GM18519 (cell line): ENCODE measurements around the gene KLHL3.

Source experiments
- ATAC-seq: cut with Tn5 transposase; IDR thresholded peaks from one replicate; pipeline ENCODE4 v1.9.1; 2021; ENCODE audit warnings: mild to moderate bottlenecking, moderate library complexity; ENCODE audit not compliant: unreplicated experiment, low FRiP score

KLHL3 gene

GRCh38 chr5:137710086-137710485 is 25.8 kb downstream of the KLHL3 start:
- ATAC-seq: no peak

DNA sequence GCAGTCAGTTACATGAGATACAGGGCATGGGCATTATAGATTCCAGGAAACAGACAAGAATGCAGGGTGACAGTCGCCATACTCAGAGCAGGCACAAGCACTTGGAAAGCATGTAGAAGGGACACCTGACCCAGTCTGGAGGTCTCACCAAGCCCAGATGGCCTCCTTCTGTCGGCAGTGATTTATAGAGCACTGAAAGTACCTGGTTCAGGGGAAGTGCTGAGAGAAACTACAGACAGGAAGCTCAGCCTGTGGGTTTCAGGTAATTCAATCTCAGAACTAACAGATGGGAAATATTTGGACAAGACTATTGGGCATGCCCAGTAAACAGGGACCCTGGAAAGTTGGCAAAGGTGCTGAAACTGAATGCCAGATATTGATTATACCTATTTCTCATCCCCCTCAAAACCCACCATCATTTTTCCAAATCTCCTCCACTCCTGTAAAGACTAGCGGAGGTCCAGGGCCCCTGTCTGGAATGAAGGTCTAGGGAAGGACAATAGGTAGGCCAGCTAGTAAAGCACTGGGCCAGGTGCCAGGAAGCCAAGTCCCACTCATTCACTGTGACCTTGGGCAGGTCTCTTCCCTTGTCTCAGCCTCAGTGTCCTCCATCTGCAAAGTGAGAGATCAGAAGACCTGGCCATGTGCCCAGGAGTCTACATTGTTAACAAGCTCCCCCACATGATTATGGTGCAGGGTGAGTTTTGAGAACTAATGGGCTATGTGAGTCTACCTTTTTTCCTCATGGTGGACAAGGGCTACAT is 26.9 kb downstream of the KLHL3 start:
- ATAC-seq: no peak

DNA sequence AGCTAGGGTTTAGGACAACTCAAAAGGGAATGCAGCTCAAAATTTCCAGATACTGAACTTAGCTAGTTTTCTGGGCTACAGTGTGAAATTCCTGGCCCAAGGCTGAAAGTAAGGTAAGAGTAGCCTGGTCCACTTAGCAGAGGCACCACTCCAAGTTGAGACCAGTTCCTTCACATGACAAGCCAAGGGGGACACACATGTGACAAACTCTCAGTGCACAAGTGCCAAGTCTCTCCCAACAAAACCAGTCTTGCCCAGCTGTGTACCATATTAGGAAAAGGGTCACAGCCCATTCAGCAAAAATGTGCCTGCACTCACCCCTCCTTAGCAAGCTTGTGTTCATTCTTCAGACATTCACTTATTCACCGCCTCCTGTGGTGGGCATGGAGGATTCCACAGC is 27.8 kb downstream of the KLHL3 start:
- no peak for ATAC-seq

DNA sequence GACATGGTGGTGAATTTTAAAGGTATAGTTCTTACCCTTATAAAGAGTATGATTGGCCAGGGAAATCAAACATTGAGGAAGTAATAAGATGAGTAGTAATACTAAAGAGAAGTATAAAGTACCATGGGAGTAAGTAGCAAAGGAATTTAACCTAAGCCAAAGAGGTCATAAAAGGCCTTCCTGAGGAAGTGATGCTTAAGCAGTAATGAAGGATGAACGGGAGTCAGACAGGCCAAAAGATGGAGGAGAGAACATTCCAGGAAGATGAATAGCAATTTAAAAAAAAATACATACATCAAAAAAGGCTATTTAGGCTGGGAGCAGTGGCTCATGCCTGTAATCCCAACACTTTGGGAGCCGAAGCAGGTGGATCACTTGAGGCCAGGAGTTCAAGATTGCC is 29.0 kb downstream of the KLHL3 start:
- no peak for ATAC-seq

GRCh38 chr5:137705106-137705505 is 30.8 kb downstream of the KLHL3 start:
- ATAC-seq: no peak

GRCh38 chr5:137703565-137703964 is 32.3 kb downstream of the KLHL3 start:
- ATAC-seq: no peak

GRCh38 chr5:137700282-137700680 is 35.6 kb downstream of the KLHL3 start:
- ATAC-seq: no peak

DNA sequence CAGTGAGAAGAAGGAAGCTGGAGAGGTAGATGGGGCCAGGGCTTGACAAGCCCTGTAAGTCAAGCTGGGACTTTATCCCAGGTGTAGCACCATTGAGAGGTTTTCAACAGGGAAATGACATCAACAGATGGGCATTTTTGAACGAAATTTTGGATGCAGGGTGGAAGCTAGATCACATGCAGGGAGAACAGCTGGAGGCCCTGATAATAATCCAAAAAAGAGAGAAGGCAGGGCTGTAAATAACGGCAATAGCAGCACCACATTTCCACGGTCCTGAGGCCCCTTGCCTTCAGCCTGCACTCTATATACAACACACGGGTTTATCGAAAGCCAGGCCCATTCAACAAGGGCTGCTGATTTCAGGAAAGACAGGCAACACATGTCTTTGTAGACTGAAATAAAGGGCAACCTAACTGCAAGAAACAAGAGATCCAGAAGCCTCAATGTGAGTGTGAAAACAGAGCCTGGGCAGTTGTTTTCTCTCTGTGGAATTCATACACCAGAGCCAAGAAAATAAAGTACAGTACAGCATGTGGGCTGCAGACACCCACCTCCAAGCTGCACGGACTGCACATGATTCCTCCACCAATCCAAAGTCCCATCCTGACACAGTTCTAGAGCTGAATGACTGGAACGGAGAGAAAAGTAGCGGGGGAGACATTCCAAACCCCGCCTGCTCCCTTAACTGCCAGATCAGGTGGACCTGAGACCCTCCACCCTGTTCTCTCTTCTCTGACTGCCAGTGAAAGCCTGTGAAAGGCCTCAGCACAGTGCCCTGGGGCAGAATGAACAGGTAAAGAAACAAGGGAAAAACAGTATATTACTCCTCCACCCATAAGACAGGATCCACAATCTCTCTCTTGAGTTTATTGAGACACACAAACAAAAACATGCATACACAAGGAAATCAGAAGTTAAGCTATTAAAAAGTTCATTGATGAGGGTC is 36.3 kb downstream of the KLHL3 start:
- ATAC-seq: no peak

- ATAC-seq: no peak
Observed at GRCh38 chr5:137696481-137696880, 39.4 kb downstream of the KLHL3 start.

GRCh38 chr5:137695651-137696428 is 40.0 kb downstream of the KLHL3 start:
- no peak for ATAC-seq

DNA sequence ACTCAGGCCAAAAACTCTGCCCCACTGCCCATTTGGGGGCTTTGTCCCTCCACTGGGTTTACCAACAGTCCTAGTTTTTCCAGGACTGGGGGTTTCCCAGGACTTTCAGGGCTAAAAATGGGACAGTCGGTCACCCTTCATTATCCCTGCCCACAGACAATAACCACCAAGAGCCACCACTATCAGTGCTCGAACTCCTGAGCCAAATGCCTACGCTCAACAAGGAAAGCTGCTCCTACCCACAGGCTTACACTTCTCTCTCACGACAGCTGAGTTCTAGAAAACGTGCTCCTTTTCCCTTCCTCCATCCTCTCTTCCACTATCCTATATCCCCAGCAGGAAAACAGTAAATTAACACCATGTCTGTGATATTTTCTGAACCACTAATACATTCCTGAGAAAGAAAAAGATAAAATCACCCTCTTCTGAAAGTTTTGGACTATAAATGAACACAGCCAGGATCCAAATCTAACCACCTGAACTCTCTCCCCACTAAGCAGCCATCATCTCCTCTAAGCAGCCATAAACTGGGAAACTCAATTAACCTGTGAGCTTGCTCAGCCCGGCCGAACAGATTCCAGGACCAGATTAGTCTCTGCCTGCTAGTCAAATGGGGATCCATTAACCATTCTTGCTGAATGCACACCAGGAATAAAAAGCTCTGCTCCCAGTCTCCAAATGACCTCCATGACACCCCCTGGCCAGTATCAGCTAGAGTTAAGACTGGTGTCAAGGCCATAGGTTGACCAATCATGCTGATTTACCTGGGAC is 41.8 kb downstream of the KLHL3 start:
- no peak for ATAC-seq

DNA sequence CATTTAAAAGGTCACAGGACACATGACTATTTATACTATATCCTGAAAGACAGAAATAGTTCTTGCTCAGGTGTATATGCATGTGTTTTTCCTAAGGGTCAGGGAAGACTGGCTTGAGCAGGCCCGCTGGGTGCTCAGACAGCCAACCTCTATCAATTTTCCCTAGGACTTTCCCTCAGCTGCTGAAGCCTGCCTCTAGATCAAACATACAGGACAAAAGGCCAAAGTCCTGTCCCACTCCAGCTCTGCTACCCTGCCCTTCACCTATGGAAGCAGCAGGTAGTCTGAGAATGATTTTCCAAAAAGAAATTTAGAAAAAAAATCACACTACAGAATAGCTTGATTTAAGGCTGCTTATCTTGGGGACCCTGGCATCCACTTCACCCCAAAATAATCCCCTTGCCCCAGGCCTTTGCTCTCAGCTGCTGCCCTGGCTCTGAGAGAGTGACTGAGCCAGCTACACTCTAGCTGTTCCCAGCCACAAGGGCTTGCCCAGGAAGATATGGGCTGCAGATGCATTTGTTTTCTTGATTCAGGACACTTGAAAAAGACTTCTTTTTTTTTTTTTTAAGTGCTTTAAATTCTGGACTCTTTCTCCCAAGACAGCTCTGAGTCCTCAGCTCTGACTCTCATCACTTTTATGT is 42.5 kb downstream of the KLHL3 start:
- no peak for ATAC-seq

- no peak for ATAC-seq
Observed at GRCh38 chr5:137689306-137689705, 46.6 kb downstream of the KLHL3 start.

DNA sequence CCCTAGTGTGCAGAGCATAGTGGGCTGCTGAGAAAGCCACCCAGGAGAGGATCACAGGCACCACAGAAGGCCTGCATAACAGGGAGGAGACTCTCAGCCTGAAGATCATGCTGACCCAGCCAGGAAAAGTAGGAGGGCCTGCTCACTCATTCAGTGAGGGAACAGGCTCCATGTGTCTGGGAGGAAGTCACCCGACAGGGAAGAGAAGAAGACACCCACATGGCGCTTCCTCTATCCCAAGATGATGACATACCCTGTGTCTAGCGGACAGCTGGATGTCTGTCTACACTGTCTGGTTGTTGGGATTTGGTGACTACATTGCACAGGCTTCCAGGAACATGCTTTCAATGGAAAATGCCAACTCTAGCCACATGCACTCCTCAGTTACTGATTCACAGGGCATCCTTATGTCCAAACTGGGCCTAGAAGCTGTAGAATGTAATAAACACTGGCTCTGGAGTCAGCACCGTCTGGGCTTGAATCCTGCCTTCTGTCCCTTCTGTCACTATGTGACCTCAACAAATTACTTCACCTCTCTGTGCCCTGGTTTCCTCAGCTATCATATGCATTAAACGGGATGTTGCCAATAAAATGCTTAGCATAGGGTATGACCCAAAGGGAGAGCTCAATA is 47.6 kb downstream of the KLHL3 start:
- ATAC-seq: no peak

- no peak for ATAC-seq
Observed at GRCh38 chr5:137684761-137685160, 51.1 kb downstream of the KLHL3 start.

DNA sequence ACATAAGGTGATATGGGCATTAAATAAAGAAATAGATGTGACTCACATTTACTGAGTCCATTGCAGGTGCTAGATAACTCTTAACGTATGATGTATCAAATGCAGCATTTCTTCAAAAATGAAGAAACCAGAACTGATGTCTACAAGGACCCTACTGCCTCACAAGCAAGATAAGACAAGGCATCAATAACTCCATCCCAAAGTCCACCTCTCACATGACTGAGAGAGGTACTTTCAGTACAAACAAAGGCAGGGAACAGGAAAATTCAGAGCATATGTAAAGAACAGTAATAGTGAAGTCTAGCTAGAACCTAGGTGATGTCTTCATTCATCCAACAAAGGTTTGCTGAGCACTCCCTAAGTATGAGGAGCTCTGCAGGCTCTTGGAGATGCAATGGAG is 54.7 kb downstream of the KLHL3 start:
- no peak for ATAC-seq

GRCh38 chr5:137679910-137680309 is 56.0 kb downstream of the KLHL3 start:
- ATAC-seq: no peak

DNA sequence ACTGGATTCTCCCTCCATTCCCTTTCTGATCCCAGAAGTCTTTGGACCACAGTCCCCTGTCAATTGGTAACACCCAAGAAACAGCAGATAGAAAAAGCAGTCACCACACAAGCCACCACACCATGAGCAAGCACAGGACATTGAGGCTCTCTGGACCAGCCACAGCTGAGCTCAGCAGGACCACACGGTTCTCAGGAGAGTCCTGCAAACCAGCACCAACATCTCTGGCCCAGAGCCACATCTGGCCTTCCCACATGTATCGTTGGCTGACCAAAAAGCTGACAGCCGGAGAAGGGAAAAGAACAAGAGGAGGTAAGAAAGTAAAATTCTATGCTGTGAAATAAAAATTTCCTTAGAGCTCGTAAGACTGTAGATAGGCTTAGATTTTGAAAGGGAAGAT is 56.7 kb downstream of the KLHL3 start:
- no peak for ATAC-seq

GRCh38 chr5:137672881-137673280 is 63.0 kb downstream of the KLHL3 start:
- no peak for ATAC-seq
